Dedifferentiated amniotic fluid mesenchymal stem cell (primary cell): ENCODE data around the gene NPR3.

Experiments
- DNase-seq: peaks from one replicate; pipeline ENCODE4 v3.0.0-alpha.2; 2016; ENCODE audit errors: extremely low spot score

NPR3 gene

DNA sequence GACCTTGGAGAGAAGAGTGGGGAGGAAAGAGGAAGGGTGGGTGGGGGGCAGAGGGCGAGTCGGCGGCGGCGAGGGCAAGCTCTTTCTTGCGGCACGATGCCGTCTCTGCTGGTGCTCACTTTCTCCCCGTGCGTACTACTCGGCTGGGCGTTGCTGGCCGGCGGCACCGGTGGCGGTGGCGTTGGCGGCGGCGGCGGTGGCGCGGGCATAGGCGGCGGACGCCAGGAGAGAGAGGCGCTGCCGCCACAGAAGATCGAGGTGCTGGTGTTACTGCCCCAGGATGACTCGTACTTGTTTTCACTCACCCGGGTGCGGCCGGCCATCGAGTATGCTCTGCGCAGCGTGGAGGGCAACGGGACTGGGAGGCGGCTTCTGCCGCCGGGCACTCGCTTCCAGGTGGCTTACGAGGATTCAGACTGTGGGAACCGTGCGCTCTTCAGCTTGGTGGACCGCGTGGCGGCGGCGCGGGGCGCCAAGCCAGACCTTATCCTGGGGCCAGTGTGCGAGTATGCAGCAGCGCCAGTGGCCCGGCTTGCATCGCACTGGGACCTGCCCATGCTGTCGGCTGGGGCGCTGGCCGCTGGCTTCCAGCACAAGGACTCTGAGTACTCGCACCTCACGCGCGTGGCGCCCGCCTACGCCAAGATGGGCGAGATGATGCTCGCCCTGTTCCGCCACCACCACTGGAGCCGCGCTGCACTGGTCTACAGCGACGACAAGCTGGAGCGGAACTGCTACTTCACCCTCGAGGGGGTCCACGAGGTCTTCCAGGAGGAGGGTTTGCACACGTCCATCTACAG lies 760 bp downstream of the NPR3 start:
- DNase-seq, result no peak

DNA sequence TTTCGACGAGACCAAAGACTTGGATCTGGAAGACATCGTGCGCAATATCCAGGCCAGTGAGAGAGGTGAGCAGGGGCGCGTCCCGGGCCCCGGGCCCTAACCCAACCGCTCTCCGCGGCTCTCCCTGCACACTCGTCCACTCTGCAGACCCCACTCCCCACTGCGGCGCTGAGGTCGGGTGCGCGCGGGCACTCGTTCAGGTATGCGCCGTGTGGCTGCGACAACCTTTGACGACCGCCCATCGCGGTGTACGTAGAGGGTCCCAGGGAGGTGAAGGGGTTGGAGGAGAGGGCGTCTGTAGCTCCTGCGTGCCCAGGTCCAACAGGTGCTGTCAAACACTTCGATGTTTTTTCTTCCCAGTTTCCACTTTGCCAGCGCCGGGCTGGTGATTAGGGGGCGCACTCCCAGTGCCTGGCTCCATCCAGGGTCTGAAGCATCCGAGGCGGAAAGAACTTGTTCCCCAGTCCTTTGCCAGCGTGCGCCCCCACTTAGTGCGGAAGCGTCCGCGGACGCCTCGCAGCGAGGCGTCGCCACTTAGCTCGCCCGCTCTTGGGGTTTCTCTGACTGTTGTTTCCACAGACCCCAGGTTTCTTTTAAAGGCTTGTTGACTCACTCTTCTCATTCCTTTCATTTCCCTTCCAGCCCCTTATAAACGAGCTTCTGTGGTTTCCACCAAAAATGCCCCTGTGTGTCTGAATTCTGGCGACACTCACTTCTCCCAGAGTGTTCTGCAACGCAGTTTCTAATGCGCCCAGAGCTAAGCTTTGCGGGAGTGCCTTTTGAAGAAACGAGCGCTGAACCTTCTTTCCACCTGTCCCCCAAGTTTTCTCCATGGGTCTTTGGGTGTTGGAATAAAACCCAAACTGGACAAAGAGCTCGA lies 1.6 kb downstream of the NPR3 start:
- DNase-seq, result no peak

DNA sequence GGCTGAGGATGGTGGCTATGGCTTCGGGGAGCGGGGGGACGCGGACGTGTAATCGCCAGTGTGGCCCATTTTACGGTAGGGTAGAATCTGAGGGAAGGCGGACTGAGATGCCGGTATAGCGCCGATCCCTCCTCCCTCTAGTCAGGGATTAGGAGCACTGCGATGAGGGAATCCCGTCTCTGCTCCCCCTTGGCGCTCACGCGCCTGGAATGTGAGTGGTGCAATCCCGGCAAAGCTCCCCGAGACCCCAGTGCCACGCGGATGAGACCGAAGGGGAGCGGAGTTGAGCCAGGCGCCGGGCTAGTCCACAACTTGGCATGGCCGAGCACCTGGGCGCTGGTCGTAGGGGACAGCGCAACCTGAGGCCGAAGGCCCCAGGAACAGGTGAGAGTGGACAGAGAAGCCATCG lies 2.2 kb downstream of the NPR3 start:
- DNase-seq, result peak; percentile 27

DNA sequence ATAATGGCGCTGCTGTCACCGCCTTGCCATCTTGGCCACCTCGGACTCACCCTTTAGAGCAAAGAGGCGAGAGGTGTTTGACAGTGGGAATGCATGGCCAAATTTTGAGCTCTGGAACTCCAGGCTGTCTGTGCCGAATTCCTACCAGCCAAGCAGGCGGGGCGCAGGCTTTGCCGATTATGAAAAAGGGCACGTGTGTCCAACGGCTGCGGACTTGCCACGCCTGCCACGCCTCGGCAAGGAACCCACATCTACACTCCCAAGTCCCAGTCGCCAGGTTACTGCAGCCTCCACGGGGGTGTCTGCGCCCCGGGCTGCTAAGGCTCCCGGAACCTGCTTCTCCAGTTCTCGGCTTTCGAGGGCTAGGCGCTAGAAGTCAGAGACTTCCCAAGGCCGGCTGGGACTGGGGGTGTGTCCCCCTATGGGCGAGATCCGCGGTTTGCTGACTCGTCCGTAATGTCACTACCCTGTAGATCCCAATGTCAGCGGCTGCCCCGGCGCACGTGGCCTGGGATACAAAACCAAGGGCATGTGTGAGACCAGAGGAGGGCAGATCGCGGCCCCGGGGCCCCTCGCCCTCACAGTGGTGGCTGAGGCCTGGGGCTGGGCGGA lies 2.8 kb downstream of the NPR3 start:
- peak; percentile 46 for DNase-seq

DNA sequence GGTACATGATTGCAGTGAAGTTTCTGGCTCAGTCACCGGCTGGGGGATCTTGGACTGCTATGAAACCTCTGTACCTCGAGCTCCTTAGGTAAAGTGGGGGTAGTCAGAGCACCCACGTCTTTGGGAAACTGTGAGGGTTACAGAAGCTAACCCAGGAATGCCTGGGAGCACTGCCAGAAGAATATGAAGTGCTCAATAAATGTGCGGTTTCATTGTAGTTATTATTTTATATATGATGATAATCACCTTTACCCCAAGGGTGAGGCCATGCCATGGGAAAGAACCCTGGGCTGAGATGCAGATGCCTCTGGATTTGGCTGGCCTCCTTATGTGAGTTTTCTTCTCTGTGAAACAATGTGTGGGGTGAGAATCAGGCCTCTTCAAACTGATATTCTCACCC lies 3.7 kb downstream of the NPR3 start:
- DNase-seq, result no peak

DNA sequence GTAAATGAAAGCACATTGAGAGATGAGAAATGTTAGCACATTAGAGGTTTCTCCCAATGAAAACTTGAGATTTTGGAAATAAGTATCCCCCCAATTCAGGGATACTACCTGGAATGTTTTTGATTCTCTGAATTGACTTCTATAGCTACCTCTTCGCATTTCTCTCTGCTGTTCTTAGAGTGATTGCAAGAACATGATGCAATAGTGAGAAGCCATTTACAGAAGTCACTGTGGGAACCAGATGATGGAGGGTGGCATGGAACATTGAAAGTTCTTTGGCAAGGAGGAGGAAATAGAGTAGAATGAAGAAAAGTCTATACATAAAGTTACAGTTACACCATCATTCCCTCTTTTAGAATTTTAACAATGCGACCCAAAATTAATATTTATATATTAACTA lies 9.2 kb downstream of the NPR3 start:
- no peak for DNase-seq

DNA sequence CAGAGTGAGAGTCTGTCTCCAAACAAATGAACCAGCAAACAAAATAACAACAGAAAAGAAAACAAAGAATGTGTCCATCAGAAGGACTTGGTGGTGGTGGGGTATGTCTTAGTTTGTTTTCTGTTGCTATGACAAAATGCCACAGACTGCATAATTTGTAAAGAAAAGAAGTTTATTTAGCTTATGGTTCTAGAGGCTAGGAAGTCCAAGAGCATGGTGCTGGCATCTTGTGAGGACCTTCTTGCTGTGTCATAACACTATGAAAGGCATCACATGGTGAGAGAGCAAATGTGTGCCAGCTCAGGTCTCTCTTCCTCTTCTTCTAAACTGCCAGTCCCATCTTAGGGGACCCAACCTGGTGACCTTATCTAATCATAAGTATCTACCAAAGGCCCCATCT lies 10.5 kb downstream of the NPR3 start:
- DNase-seq, result no peak

- no peak for DNase-seq
Measured at GRCh38 chr5:32722957-32723356, 11.8 kb downstream of the NPR3 start.

DNA sequence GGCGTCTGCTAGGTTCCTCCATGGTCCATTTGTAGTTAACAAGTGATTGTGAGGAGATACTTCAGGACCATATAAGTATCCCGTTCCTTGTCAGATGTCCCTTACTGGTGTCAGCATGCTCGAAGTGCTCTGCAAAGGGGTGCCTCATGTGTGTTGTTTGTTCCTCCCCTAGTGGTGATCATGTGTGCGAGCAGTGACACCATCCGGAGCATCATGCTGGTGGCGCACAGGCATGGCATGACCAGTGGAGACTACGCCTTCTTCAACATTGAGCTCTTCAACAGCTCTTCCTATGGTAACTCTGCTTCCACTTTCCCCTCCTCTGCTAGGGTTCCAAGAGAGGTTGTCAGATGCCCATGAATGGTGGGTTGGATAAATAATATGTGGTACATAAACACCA lies 13.4 kb downstream of the NPR3 start:
- DNase-seq, result no peak

GRCh38 chr5:32726086-32726557 lies 15.0 kb downstream of the NPR3 start:
- DNase-seq, result no peak

DNA sequence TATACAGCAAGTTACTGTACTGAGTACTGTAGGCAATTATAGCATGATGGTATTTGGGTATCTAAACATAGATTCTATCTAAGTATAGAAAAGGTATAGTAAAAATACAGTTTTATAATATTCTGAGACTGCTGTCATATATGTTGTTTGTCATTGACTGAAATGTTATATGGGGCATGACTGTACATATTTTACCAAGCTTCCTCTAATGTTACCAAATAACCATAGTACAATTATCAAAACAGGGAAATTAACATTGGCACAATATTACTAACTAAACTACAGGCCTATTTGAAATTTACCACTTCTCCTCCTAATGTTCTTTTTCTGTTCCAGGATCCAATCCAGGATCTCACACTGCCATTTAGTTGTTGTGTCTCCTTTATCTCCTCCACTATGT lies 18.5 kb downstream of the NPR3 start:
- no peak for DNase-seq

GRCh38 chr5:32733590-32734340 lies 22.6 kb downstream of the NPR3 start:
- no peak for DNase-seq

GRCh38 chr5:32734827-32735378 lies 23.8 kb downstream of the NPR3 start:
- DNase-seq, result no peak

- no peak for DNase-seq
Measured at GRCh38 chr5:32735512-32735911, 24.4 kb downstream of the NPR3 start.

- DNase-seq, result no peak
Measured at GRCh38 chr5:32736842-32737241, 25.7 kb downstream of the NPR3 start.

GRCh38 chr5:32740651-32741050 lies 29.5 kb downstream of the NPR3 start:
- DNase-seq, result no peak

DNA sequence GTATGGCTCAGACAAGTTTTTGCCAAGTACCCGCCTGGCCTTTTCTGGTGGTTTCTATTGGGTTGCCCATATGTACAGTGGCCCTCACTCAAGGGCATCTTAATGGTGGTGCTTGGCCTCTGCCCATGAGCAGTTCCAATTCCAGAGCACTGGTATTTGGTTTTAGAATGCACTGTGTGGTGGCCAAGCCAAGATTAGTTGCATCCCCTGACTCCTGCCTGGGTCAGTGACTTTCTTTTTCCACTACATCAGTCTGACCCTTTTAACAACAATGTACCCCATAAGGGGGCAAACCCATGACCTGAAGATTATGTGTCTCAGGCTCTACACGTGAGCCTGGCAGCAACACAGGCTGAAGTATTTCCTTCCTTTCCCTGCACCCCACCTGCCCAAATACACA lies 34.2 kb downstream of the NPR3 start:
- no peak for DNase-seq

- no peak for DNase-seq
Measured at GRCh38 chr5:32752411-32752810, 41.3 kb downstream of the NPR3 start.

GRCh38 chr5:32753051-32753450 lies 41.9 kb downstream of the NPR3 start:
- peak; percentile 55 for DNase-seq

- no peak for DNase-seq
Measured at GRCh38 chr5:32753765-32754164, 42.6 kb downstream of the NPR3 start.

GRCh38 chr5:32754284-32754683 lies 43.2 kb downstream of the NPR3 start:
- no peak for DNase-seq
